K562 (cell line): Measurements from ENCODE around the gene HEMGN. TPM values are rescaled to one million over a fixed set of nuclear protein-coding genes. Genes with fewer than 3 reads are reported as not detected.

ENCODE experiments used
- CBX1 ChIP-seq: sonication (generic); IDR thresholded peaks from 2 replicates; pipeline ENCODE4 v1.6.1; 2016; ENCODE audit warnings: antibody characterized with exemption, low read depth, mild to moderate bottlenecking
- CTCFL ChIP-seq: IDR thresholded peaks from 2 replicates; pipeline ENCODE4 v1.6.1; 2011; ENCODE audit warnings: borderline replicate concordance, low read depth, mild to moderate bottlenecking, moderate library complexity, low read length; ENCODE audit not compliant: insufficient read depth, poor library complexity, severe bottlenecking
- FOS ChIP-seq: IDR thresholded peaks from 3 replicates; pipeline ENCODE4 v1.6.1; 2011; ENCODE audit not compliant: insufficient read length; ENCODE audit errors: extremely low read depth
- GABPA ChIP-seq: fragments of 200-800 bp; sonication (Bioruptor generic); conservative IDR thresholded peaks from 2 replicates; pipeline ENCODE4 v1.6.1; 2016; ENCODE audit warnings: low read depth, missing genetic modification characterization, missing compliant biosample characterization
- HES1 ChIP-seq: fragments of 450-650 bp; IDR thresholded peaks from 2 replicates; pipeline ENCODE4 v1.6.1; 2016; ENCODE audit warnings: low read depth, mild to moderate bottlenecking, moderate library complexity
- IRF1 ChIP-seq: sonication (generic); formaldehyde crosslinking; IDR thresholded peaks from 2 replicates; pipeline ENCODE4 v1.8.0; 2022; ENCODE audit warnings: missing genetic modification reagents, mild to moderate bottlenecking, borderline replicate concordance
- KLF10 ChIP-seq: fragments of 250-450 bp; sonication (Bioruptor Pico); IDR thresholded peaks from 2 replicates; pipeline ENCODE4 v1.6.1; 2021; ENCODE audit warnings: matching md5 sums
- MAZ ChIP-seq, 2 experiments: fragments of 450-650 bp in 1 of 2; sonication (generic) in 1 of 2; formaldehyde crosslinking; IDR thresholded peaks in 1 of 2; conservative IDR thresholded peaks in 1 of 2; 2 replicates each; pipeline versions ENCODE4 v1.4.0 to v1.5.0; 2020; ENCODE audit warnings: mild to moderate bottlenecking in 1 of 2, missing genetic modification reagents in 1 of 2
- MCM2 ChIP-seq: fragments of 450-650 bp; IDR thresholded peaks from 2 replicates; pipeline ENCODE4 v1.6.1; 2017; ENCODE audit warnings: low read depth, mild to moderate bottlenecking
- MTA3 ChIP-seq: fragments of 450-650 bp; formaldehyde crosslinking; IDR thresholded peaks from 2 replicates; pipeline ENCODE4 v1.6.1; 2017; ENCODE audit warnings: mild to moderate bottlenecking, borderline replicate concordance
- PHF20 ChIP-seq: fragments of 450-650 bp; IDR thresholded peaks from 2 replicates; pipeline ENCODE4 v1.6.1; 2018; ENCODE audit not compliant: partially characterized antibody
- ZKSCAN8 ChIP-seq: fragments of 200-800 bp; sonication (Bioruptor generic); IDR thresholded peaks from 2 replicates; pipeline ENCODE4 v1.6.1; 2016; ENCODE audit warnings: missing genetic modification characterization, missing compliant biosample characterization
- ZMIZ1 ChIP-seq, 2 experiments: fragments of 150-350 bp in 1 of 2; IDR thresholded peaks; 2 replicates each; pipeline ENCODE4 v1.6.1; 2012 to 2016; ENCODE audit warnings: low read depth in 2 of 2, low read length in 2 of 2, mild to moderate bottlenecking in 1 of 2, moderate library complexity in 1 of 2
- ZNF274 ChIP-seq: IDR thresholded peaks from 2 replicates; pipeline ENCODE4 v1.6.1; 2011; ENCODE audit warnings: low read depth, mild to moderate bottlenecking, low read length, moderate library complexity, borderline replicate concordance
- ZNF280A ChIP-seq: fragments of 450-650 bp; IDR thresholded peaks from 2 replicates; pipeline ENCODE4 v1.6.1; 2018; ENCODE audit warnings: mild to moderate bottlenecking, low read depth; ENCODE audit not compliant: partially characterized antibody
- ZNF347 ChIP-seq: fragments of 450-650 bp; formaldehyde crosslinking; IDR thresholded peaks from 2 replicates; pipeline ENCODE4 v1.4.0; 2020; ENCODE audit warnings: low read depth, mild to moderate bottlenecking, moderate library complexity
- ZNF354B ChIP-seq: fragments of 250-450 bp; sonication (Bioruptor Pico); IDR thresholded peaks from 2 replicates; pipeline ENCODE4 v1.4.0; 2020
- ZNF431 ChIP-seq: sonication (generic); formaldehyde crosslinking; IDR thresholded peaks from 2 replicates; pipeline ENCODE4 v1.8.0; 2022; ENCODE audit warnings: mild to moderate bottlenecking, missing genetic modification reagents
- ZNF76 ChIP-seq: fragments of 250-450 bp; sonication (Bioruptor Pico); IDR thresholded peaks from 2 replicates; pipeline ENCODE4 v1.4.0; 2020; ENCODE audit warnings: mild to moderate bottlenecking, moderate library complexity, borderline replicate concordance
- ZSCAN32 ChIP-seq: fragments of 450-650 bp; formaldehyde crosslinking; IDR thresholded peaks from 2 replicates; pipeline ENCODE4 v1.4.0; 2020; ENCODE audit warnings: mild to moderate bottlenecking, moderate library complexity
- polyA plus RNA-seq, 8 experiments: library from polyadenylated mRNA; depleted of rRNA in 4 of 8; stranded (reverse) in 5 of 8; unstranded in 3 of 8; fragments of >200 nt; fragmentation: Nextera tagmentation in 2 of 8; fragmentation: Illumina TruSeq in 1 of 8; extraction: Ambion mirVana in 2 of 8; extraction: Trizol in 1 of 8; gene quantifications; 2 replicates each; pipeline versions ENCODE4 v1.2.1 to v1.2.3, GENCODE V29; 2011 to 2014; ENCODE audit warnings: inconsistent platforms in 1 of 8, missing spikeins in 1 of 8
- total RNA-seq, 7 experiments: library from RNA; depleted of rRNA in 6 of 7; stranded (reverse); fragments of >200 nt in 6 of 7; fragmentation: Illumina TruSeq in 2 of 7; extraction: Trizol in 2 of 7; gene quantifications; 2 replicates each; pipeline versions ENCODE4 v1.2.1 to v1.2.3, GENCODE V29; 2011 to 2021; ENCODE audit warnings: low replicate concordance in 1 of 7

Gene HEMGN
- total and polyA plus RNA-seq, 9 of the 15 experiments (the other 6 are each of a cell fraction or from before 2014, with no cell fraction given): 56.3 to 258 (median 137) TPM

GRCh38 chr9:97954550-97954989, 16.6 kb upstream of the HEMGN start (continued):
- TF ChIP-seq CTCFL: no peak
- no peak for TF ChIP-seq ZNF347 (CRISPR knock-in tag)
- TF ChIP-seq ZKSCAN8: no peak
- no peak for TF ChIP-seq FOS
- no peak for TF ChIP-seq IRF1
- TF ChIP-seq ZSCAN32: no peak
- peak in 1 of 2 experiments; percentile 56; a peak in 1 of 4 replicates for TF ChIP-seq MAZ (CRISPR knock-in tag; conservative IDR thresholded peaks at IDR 0.05 in 1 of 2, IDR thresholded peaks at IDR 0.05 in 1 of 2)
- no peak for TF ChIP-seq KLF10 (CRISPR knock-in tag)
- no peak for TF ChIP-seq HES1
- TF ChIP-seq ZNF354B: no peak
- peak; percentile 25; the same call in 1 of the 2 replicates for TF ChIP-seq ZNF431 (CRISPR knock-in tag)
- no peak for TF ChIP-seq ZNF280A
- TF ChIP-seq ZNF76: 0 out of 2 replicates have a peak, but pooled peaks have one; percentile 29
- no peak for TF ChIP-seq ZMIZ1 (IDR thresholded peaks at IDR 0.05; ENCODE audit: low read depth in 2 of 2, low read length in 2 of 2)
- TF ChIP-seq CBX1: no peak
- TF ChIP-seq GABPA: no peak
- no peak for TF ChIP-seq PHF20
- no peak for TF ChIP-seq MCM2
- TF ChIP-seq ZNF274: no peak
- peak; percentile 64; the same call in 1 of the 2 replicates for TF ChIP-seq MTA3
